HPDE6-E6E7 (cell line): ENCODE results near the gene IL22RA2.
"Not testable (repeated sequence)": the region's sequence is repeated elsewhere in the genome, so short reads cannot be mapped to it uniquely, and the experiment has no call there.

Source experiments
- DNase-seq: peaks from one replicate; pipeline ENCODE4 v3.0.0; 2011; ENCODE audit warnings: missing footprints; ENCODE audit errors: extremely low spot score

The IL22RA2 gene

GRCh38 chr6:137173501-137173900 is at the start of gene IL22RA2:
Gene IL22RA2 (minus strand): TSS chr6:137173644. CDS start chr6:137161749, 11,895 bp downstream.
- no peak for DNase-seq

GRCh38 chr6:137222381-137222780 is 48.9 kb upstream of the IL22RA2 start:
- DNase-seq, result no peak

- DNase-seq, result no peak
Measured at GRCh38 chr6:137219664-137220252, 46.3 kb upstream of the IL22RA2 start.

- DNase-seq, result peak; percentile 90
Measured at GRCh38 chr6:137218917-137219663, 45.6 kb upstream of the IL22RA2 start, which contains the start of gene IFNGR1. Gene IFNGR1 (minus strand): TSS chr6:137219385. CDS start chr6:137219327, 58 bp downstream.

- peak; percentile 43 for DNase-seq
Measured at GRCh38 chr6:137218473-137218916, 45.1 kb upstream of the IL22RA2 start.

- DNase-seq, result no peak
Measured at GRCh38 chr6:137217801-137218472, 44.5 kb upstream of the IL22RA2 start.

GRCh38 chr6:137216875-137217553 is 43.6 kb upstream of the IL22RA2 start:
- peak; percentile 74 for DNase-seq

- no peak for DNase-seq
Measured at GRCh38 chr6:137216106-137216505, 42.7 kb upstream of the IL22RA2 start.

- DNase-seq, result not testable (repeated sequence)
Measured at GRCh38 chr6:137215630-137216029, 42.2 kb upstream of the IL22RA2 start.

GRCh38 chr6:137214931-137215330 is 41.5 kb upstream of the IL22RA2 start:
- DNase-seq, result no peak

- no peak for DNase-seq
Measured at GRCh38 chr6:137213813-137214212, 40.4 kb upstream of the IL22RA2 start.

GRCh38 chr6:137213331-137213740 is 39.9 kb upstream of the IL22RA2 start:
- DNase-seq, result no peak

- no peak for DNase-seq
Measured at GRCh38 chr6:137211910-137212309, 38.5 kb upstream of the IL22RA2 start.

- DNase-seq, result no peak
Measured at GRCh38 chr6:137210903-137211302, 37.5 kb upstream of the IL22RA2 start.

- DNase-seq, result no peak
Measured at GRCh38 chr6:137208279-137208678, 34.8 kb upstream of the IL22RA2 start.

GRCh38 chr6:137207457-137207856 is 34.0 kb upstream of the IL22RA2 start:
- DNase-seq, result not testable (repeated sequence)

GRCh38 chr6:137206577-137206976 is 33.1 kb upstream of the IL22RA2 start:
- DNase-seq, result no peak

GRCh38 chr6:137203256-137203655 is 29.8 kb upstream of the IL22RA2 start:
- DNase-seq, result no peak

- no peak for DNase-seq
Measured at GRCh38 chr6:137202078-137202477, 28.6 kb upstream of the IL22RA2 start.

- DNase-seq, result no peak
Measured at GRCh38 chr6:137201006-137201405, 27.6 kb upstream of the IL22RA2 start.

GRCh38 chr6:137200288-137200687 is 26.8 kb upstream of the IL22RA2 start:
- no peak for DNase-seq
